Heart left ventricle (tissue), 16 donors: Measurements from ENCODE around the gene FYCO1. TPM values are rescaled to one million over a fixed set of nuclear protein-coding genes. Genes with fewer than 3 reads are reported as not detected.

Source experiments
- ATAC-seq, 4 donors: fragments of 200-7000 bp; cut with Tn5 transposase; one replicate each; pipeline ENCODE4 v1.9.1; 2020 to 2022; ENCODE audit warnings: moderate library complexity in 4 of 4, mild to moderate bottlenecking in 3 of 4, moderate number of reproducible peaks in 1 of 4
- DNase-seq, 5 donors: peaks; one replicate each; pipeline ENCODE4 v3.0.0-alpha.2; 2020
- H3K27ac ChIP-seq, 12 donors: fragments of 200-600 bp; sonication (generic) in 4 of 12; one replicate each; pipeline versions ENCODE4 v1.5.0 to v1.8.0; 2016 to 2022; ENCODE audit warnings: mild to moderate bottlenecking in 2 of 12
- H3K27me3 ChIP-seq, 9 donors: fragments of 200-600 bp; sonication (generic) in 2 of 9; one replicate each; pipeline versions ENCODE4 v1.5.1 to v1.8.0; 2016 to 2022; ENCODE audit warnings: mild to moderate bottlenecking in 3 of 9
- H3K36me3 ChIP-seq, 9 donors: fragments of 200-600 bp; sonication (generic) in 2 of 9; one replicate each; pipeline versions ENCODE4 v1.5.0 to v1.8.0; 2018 to 2022; ENCODE audit warnings: mild to moderate bottlenecking in 2 of 9
- H3K4me1 ChIP-seq, 12 donors: fragments of 200-600 bp; sonication (generic) in 4 of 12; one replicate each; pipeline versions ENCODE4 v1.5.0 to v1.8.0; 2016 to 2022; ENCODE audit warnings: mild to moderate bottlenecking in 3 of 12
- H3K4me3 ChIP-seq, 12 donors: fragments of 200-600 bp; sonication (generic) in 4 of 12; one replicate each; pipeline versions ENCODE4 v1.5.0 to v1.8.0; 2017 to 2022; ENCODE audit warnings: mild to moderate bottlenecking in 9 of 12, moderate library complexity in 4 of 12
- H3K9me3 ChIP-seq, 12 donors: fragments of 200-600 bp; sonication (generic) in 4 of 12; one replicate each; pipeline versions ENCODE4 v1.5.0 to v1.8.0; 2016 to 2022; ENCODE audit warnings: mild to moderate bottlenecking in 1 of 12
- CTCF ChIP-seq, 12 donors: fragments of 200-600 bp; sonication (generic) in 4 of 12; IDR thresholded peaks; one replicate each; pipeline versions ENCODE4 v1.5.0 to v1.8.0; 2018 to 2022; ENCODE audit warnings: antibody characterized with exemption in 12 of 12, mild to moderate bottlenecking in 5 of 12
- POLR2A ChIP-seq, 2 donors: fragments of 450-650 bp; IDR thresholded peaks; one replicate each; pipeline ENCODE4 v1.6.1; 2017; ENCODE audit warnings: antibody characterized with exemption in 2 of 2, mild to moderate bottlenecking in 2 of 2, moderate library complexity in 2 of 2
- WGBS, 4 donors: extraction: QIAGEN DNeasy Blood & Tissue Kit in 2 of 4; methylation state at CpG; one replicate each; pipeline versions ENCODE4 v1.1.5 to v1.1.7; 2013 to 2018; 5-methylcytosine and 5-hydroxymethylcytosine counted together
- intact Hi-C, 10 donors: fragments of 100-400 bp; cut with DNase I; formaldehyde crosslinking; loops; one replicate each; pipeline versions ENCODE4 v1.11.1 to v1.14.2; 2022
- polyA plus RNA-seq, 2 donors: library from polyadenylated mRNA; stranded (reverse); fragments of 200-250 nt; gene quantifications; one replicate each; pipeline ENCODE4 v1.2.3, GENCODE V29; 2013
- total RNA-seq, 9 donors: library from RNA; depleted of rRNA in 2 of 9; stranded (reverse); fragments of >200 nt in 2 of 9; fragmentation: NEBNext Ultra II Directional in 3 of 9; extraction: Animal tissue kit (Norgen Biotek cat#: 25700) in 3 of 9; gene quantifications; one replicate each; pipeline versions ENCODE4 v1.1.0 to v1.2.4, GENCODE V29; 2016 to 2023
- donor health status: ischemic (EF 13 %, LVEDD 7.1; RV severe dilation, severe dysfunction).
- donor health status: healthy with polysubstance abuse.
- donor health status: DM: no; HTN: yes; CAD: no.
- donor health status: DM: no; HTN: no; CAD: no.
- donor health status: ischemic (EF 25% LVEDD 6.9; RV normal size, moderate dysfunction).
- donor health status: ischemic (EF 25% LVEDD 5.7; RV mildly dilated, moderate dysfunction).
- donor health status: healthy.
- donor health status: DM: yes; HTN: yes; CAD: no.
- donor health status: ischemic (EF 35%, LVEDD 5.7; RV mildly dilated, moderate dysfunction).
- donor health status: nonischemic (EF 11% LVEDD 7.7; RV severe dilation, severe dysfunction).
- donor health status: DM: yes; HTN: yes; CAD: no.
- donor health status: PGD.
- donor health status: ischemic (EF 29% LVEDD 5.4; RV normal size, mild dysfunction).
- donor health status: nonischemic (EF 23%, LVEDD 6.1; RV moderate dilation, normal function).

The FYCO1 gene
- total and polyA plus RNA-seq, 11 donors, result 18.5 to 195 (median 139) TPM

GRCh38 chr3:45872569-45872968 lies 123.1 kb downstream of the FYCO1 start:
- 67 to 81% (median 75%) methylated on average over 2 of the region's 2 CpGs for WGBS, 4 donors
- H3K27me3 ChIP-seq, result no peaks in the 10 kb centered on the region
- DNase-seq, result no peak
- no peaks in the 10 kb centered on the region for H3K4me1 ChIP-seq
- no peak overlapping the region for H3K4me3 ChIP-seq
- no peaks in the 10 kb centered on the region for H3K9me3 ChIP-seq
- ATAC-seq, result no peak
- no peak overlapping the region for H3K27ac ChIP-seq
- intact Hi-C loops, result no loop called here
- no peaks in the 10 kb centered on the region for H3K36me3 ChIP-seq
- TF ChIP-seq CTCF (IDR thresholded peaks at IDR 0.05), result no peak
- TF ChIP-seq POLR2A (IDR thresholded peaks at IDR 0.05), result no peak

GRCh38 chr3:45871780-45872179 lies 123.8 kb downstream of the FYCO1 start:
- ATAC-seq, result no peak
- H3K36me3 ChIP-seq, result no peaks in the 10 kb centered on the region
- no peak overlapping the region for H3K27ac ChIP-seq
- intact Hi-C loops, result no loop called here
- no peaks in the 10 kb centered on the region for H3K4me1 ChIP-seq
- H3K9me3 ChIP-seq, result no peaks in the 10 kb centered on the region
- DNase-seq, result no peak
- WGBS, 4 donors, result 59 to 69% (median 66%) methylated on average over 6 of the region's 6 CpGs
- no peak for TF ChIP-seq POLR2A (IDR thresholded peaks at IDR 0.05)
- no peak for TF ChIP-seq CTCF (IDR thresholded peaks at IDR 0.05)
- no peak overlapping the region for H3K4me3 ChIP-seq
- no peaks in the 10 kb centered on the region for H3K27me3 ChIP-seq

GRCh38 chr3:45870099-45870498 lies 125.5 kb downstream of the FYCO1 start:
- intact Hi-C loops, result no loop called here
- WGBS, 4 donors, result 77 to 89% (median 81%) methylated on average over 4 of the region's 4 CpGs
- ATAC-seq (no peak), DNase-seq (no peak)
- Histone ChIP-seq H3K9me3 (no peaks in the 10 kb centered on the region), H3K4me1 (no peaks in the 10 kb centered on the region), H3K27me3 (no peaks in the 10 kb centered on the region), H3K4me3 (no peak overlapping the region), H3K27ac (no peak overlapping the region), H3K36me3 (no peaks in the 10 kb centered on the region)
- TF ChIP-seq CTCF (IDR thresholded peaks at IDR 0.05) (no peak), POLR2A (IDR thresholded peaks at IDR 0.05) (no peak)

- 61 to 74% (median 68%) methylated on average over 3 of the region's 3 CpGs for WGBS, 4 donors
- Histone ChIP-seq H3K36me3 (no peaks in the 10 kb centered on the region), H3K9me3 (no peaks in the 10 kb centered on the region), H3K4me3 (no peak overlapping the region), H3K4me1 (no peaks in the 10 kb centered on the region), H3K27me3 (no peaks in the 10 kb centered on the region), H3K27ac (no peak overlapping the region)
- ATAC-seq (no peak), DNase-seq (no peak)
- TF ChIP-seq CTCF (IDR thresholded peaks at IDR 0.05) (no peak), POLR2A (IDR thresholded peaks at IDR 0.05) (no peak)
- intact Hi-C loops, result no loop called here
These were observed 126.0 kb downstream of the FYCO1 start for GRCh38 chr3:45869638-45870037.
